Measurements from ENCODE around the gene CERS2. TPM values are rescaled to one million over a fixed set of nuclear protein-coding genes. Genes with fewer than 3 reads are reported as not detected.

Gene CERS2
- total and polyA plus RNA-seq, 5 donors, result 77.3 to 110 (median 90.1) TPM

DNA sequence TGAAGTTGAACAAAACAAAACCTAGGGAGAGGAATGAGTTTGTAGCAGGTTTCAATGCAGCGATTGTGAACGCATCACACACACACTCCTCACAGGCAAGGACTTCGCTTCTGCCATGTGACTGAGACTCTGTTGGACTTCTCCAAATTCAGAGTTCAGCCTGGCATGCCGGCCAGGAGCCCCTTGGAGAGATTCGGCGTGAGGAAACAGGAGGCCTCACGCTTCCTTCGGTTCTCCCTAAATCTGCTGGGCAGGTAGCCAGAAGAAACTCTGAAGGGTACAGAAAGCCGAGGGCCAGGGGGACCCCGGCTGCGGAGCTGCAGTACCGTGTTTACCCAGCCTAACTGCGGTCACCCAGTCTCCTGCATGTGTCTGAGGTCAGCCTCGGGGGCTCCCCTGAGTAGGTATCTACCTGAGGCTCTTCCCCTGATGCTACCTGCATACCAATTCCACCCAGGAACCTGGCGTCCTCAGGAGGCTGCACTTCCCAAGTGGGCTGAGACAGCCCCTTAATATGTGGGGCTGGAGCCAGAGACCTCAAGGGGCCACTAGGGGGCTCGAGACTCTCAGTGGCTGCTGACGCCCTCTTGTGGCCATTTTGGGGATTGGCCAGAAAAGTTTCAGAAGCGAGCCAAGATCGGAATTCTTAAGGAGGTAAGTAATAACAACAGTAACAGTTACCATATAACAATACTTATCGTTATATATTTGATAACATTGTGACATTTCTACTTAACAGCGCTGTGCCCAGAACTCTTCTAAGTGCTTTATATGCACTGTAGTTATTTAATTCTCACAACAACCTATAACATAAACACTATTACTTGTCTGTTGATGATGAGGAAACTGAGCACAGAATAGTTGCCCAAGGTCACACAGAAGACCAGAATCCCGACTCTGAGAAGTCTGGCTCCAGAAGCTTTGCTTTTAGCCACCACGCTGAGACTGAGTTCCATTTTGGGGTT, 4.7 kb upstream of the CERS2 start:
- 18% methylated on average over 23 of the region's 23 CpGs for WGBS
- no peaks in the 10 kb centered on the region for H3K9me3 ChIP-seq (ENCODE audit: control insufficient read depth, low read length)

DNA sequence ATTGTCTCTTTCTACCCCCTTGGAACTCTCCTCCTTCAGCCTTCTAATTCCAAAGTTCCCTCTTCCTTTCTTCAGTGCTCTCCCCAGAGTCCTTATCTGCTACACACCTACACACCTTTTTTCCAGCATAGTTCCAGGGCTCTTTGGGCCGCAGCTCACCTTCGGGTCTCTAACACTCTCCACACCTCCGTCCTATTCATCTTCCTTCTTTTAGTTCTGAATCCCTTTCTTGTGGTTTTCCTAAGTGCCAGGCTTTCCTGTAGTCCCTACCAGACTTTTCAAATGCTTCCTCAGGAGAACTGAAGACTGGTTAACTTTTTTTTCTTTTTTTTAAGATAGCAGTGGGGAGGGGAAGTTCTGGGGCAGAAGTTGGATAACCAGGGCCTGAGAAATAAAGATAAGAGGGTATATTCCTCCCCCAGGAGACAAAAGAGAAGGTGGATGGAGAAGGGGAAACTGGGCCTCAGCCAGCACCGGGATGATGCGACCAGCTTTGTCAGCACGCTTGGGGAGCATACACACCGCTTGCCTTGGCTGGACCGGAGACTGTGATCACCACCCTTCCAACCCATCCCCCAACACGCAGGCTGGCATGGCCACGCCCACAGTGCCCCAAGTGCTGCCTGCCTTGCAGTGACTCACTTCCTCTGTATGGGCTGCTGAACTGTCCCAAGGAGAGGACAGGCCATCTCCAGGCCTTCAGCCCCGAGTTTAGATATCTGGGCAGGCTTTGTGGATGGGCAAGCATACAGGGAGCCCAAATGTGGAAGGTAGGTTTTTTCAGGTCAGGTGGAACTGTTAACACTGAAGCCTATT, 2.5 kb upstream of the CERS2 start:
- Histone ChIP-seq H3K4me1 (ENCODE audit: control insufficient read depth, insufficient read depth, low read length) (peaks cover 17% of the 10 kb centered on the region), H3K27ac (ENCODE audit: low read length) (peak overlapping the region; percentile 67), H3K27me3 (ENCODE audit: control insufficient read depth, insufficient read depth) (no peaks in the 10 kb centered on the region), H3K4me3 (ENCODE audit: low read length) (no peak overlapping the region), H3K9me3 (ENCODE audit: control insufficient read depth, low read length) (no peaks in the 10 kb centered on the region)
- peak; percentile 56 to 61 for ATAC-seq
- intact Hi-C loops (cut with DNase I), result no loop called here
- WGBS, result 51% methylated on average over 11 of the region's 11 CpGs
- DNase-seq, result peak; percentile 75 to 92 (median 89)

More for the DNA sequence above, 4.7 kb upstream of the CERS2 start:
- DNase-seq, result peak; percentile 87 to 94 (median 91)
- Histone ChIP-seq H3K4me3 (ENCODE audit: low read length) (no peak overlapping the region), H3K4me1 (ENCODE audit: control insufficient read depth, insufficient read depth, low read length) (peaks cover 3% of the 10 kb centered on the region), H3K27ac (ENCODE audit: low read length) (peak overlapping the region; percentile 15), H3K27me3 (ENCODE audit: control insufficient read depth, insufficient read depth) (no peaks in the 10 kb centered on the region)
- intact Hi-C loops (cut with DNase I), result no loop called here
- peak; percentile 45 to 61 for ATAC-seq

DNA sequence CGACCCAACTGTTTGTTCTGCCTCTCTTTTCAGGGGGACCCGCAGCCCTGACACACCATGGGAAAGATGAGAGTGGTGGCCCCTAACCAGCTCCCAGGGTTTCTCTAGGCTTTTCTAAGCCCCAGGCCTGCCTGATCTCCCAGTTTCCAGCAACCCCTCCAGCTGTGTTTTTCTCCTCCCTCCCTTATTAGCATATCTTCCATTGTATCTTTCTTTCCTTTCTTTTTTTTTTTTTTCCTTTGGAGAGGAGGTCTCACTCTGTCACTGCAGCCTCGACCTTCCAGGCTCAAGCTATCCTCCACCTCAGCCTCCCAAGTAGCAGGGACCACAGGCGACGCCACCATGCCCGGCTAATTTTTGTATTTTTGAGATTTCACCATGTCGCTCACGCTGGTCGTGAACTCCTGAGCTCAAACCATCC, 1.8 kb upstream of the CERS2 start:
- no peak for DNase-seq
- ATAC-seq, result no peak
- Histone ChIP-seq H3K27ac (ENCODE audit: low read length) (no peak overlapping the region), H3K4me3 (ENCODE audit: low read length) (no peak overlapping the region), H3K4me1 (ENCODE audit: control insufficient read depth, insufficient read depth, low read length) (peaks cover 20% of the 10 kb centered on the region), H3K9me3 (ENCODE audit: control insufficient read depth, low read length) (no peaks in the 10 kb centered on the region), H3K27me3 (ENCODE audit: control insufficient read depth, insufficient read depth) (no peaks in the 10 kb centered on the region)
- WGBS, result 91% methylated on average over 9 of the region's 9 CpGs
- intact Hi-C loops (cut with DNase I), result no loop called here

DNA sequence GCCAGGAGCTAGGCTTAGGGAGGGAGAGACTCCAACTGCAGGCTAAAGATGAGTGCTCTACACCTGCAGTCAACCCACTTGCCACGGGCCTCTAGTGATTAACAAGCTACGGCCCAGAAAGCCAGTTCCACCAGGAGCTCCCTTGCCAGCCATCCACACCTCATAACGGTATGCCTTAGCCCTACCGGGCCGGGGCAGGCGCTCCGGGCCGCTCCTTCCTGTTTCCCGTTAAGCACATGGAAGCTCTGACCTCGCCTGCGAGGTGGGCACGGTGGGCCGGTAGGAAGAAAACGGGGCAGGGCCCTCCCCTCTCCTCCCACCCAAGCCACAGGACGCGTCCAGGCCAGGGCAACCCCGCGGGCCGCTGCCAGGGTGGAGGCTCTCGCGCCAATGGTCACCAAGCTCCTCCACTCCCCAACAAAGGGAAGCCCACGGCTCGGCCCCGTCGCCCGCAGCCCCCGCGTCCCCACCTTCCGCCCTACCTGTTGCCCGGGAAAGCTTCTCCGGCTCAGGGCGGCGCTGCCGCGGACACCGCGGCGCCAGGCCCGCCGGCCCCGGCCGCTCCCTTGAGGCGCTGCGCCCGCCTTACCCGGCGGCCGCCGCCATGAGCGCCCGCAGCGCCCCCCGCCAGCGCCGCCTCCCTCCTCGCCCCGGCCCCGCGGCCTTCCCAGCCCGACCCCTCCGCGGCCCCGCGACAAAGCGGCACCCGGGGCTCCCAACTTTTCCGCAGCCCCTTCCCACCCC, 627 bp downstream of the CERS2 start:
- Histone ChIP-seq H3K4me1 (ENCODE audit: control insufficient read depth, insufficient read depth, low read length) (peaks cover 24% of the 10 kb centered on the region), H3K27ac (ENCODE audit: low read length) (peak overlapping the region; percentile 82), H3K4me3 (ENCODE audit: low read length) (peak overlapping the region; percentile 81), H3K27me3 (ENCODE audit: control insufficient read depth, insufficient read depth) (no peaks in the 10 kb centered on the region), H3K9me3 (ENCODE audit: control insufficient read depth, low read length) (no peaks in the 10 kb centered on the region)
- intact Hi-C loops (cut with DNase I), result no loop called here
- peak; percentile 8 to 10 for ATAC-seq
- peak; percentile 44 to 80 (median 74) for DNase-seq
- WGBS, result under 1% methylated on average over 67 of the region's 67 CpGs

DNA sequence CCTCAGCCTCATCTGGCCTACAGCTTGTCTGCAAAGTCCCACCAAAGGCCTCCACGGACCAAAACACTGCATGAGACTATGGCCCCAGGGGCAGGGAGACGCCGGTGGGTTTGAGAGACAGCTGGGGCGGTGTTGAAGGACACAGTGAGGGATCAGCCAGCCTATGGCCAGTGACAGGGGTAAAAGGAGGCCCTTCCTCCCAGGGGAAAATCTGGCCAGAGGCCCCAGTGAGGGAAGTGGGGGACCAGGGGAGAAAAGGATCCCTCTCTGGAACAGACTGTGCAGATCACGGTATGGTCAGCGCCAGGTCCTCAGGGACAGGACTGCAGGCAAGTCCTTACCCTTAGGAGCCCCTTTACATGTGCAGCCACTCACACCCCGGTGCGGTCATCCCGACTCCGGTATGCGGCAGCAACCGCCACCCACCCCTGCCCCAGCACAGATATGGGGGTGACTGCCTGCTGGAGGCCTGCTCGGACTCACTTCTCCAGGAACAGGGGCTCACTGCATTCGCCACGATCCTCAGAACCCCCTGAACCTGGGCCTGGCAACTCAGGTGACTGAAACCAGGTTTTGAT, 1.3 kb downstream of the CERS2 start:
- Histone ChIP-seq H3K4me3 (ENCODE audit: low read length) (peak overlapping the region; percentile 81), H3K27me3 (ENCODE audit: control insufficient read depth, insufficient read depth) (no peaks in the 10 kb centered on the region), H3K27ac (ENCODE audit: low read length) (peak overlapping the region; percentile 82), H3K9me3 (ENCODE audit: control insufficient read depth, low read length) (no peaks in the 10 kb centered on the region), H3K4me1 (ENCODE audit: control insufficient read depth, insufficient read depth, low read length) (peaks cover 24% of the 10 kb centered on the region)
- intact Hi-C loops (cut with DNase I), result no loop called here
- DNase-seq, result peak in 2 of 3 donors; percentile 31 to 70
- ATAC-seq, result peak in 1 of 2 donors; percentile 3
- 10% methylated on average over 15 of the region's 15 CpGs for WGBS

DNA sequence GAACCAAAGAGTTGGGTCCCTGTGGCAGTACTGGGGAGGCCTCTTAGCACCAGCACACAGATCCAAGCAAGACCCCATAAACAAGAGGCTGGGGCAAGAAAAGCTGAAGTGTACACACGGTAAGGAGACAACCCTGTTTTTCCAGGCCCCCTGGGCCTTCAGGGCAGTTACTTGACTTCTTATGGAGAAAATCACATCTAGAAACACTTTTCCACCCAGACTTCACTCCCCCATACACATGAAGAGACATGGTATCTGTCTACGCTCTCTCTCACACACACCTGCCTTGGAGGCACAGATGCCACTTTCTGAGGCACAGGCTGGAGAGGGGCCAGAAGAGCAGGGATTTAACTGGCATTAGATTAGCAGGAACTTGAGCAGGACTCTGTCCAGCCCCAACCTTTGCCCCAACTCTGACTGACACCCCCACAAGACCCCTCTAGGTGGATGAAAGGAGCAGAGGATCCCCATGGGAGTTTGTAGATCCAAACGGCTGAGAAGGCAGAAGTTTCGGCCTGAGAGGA, 2.2 kb downstream of the CERS2 start:
- Histone ChIP-seq H3K27me3 (ENCODE audit: control insufficient read depth, insufficient read depth) (no peaks in the 10 kb centered on the region), H3K4me1 (ENCODE audit: control insufficient read depth, insufficient read depth, low read length) (peaks cover 24% of the 10 kb centered on the region), H3K27ac (ENCODE audit: low read length) (peak overlapping the region; percentile 82), H3K4me3 (ENCODE audit: low read length) (peak overlapping the region; percentile 81), H3K9me3 (ENCODE audit: control insufficient read depth, low read length) (no peaks in the 10 kb centered on the region)
- ATAC-seq, result no peak
- 45% methylated on average over 4 of the region's 4 CpGs for WGBS
- DNase-seq, result no peak
- intact Hi-C loops (cut with DNase I), result no loop called here

DNA sequence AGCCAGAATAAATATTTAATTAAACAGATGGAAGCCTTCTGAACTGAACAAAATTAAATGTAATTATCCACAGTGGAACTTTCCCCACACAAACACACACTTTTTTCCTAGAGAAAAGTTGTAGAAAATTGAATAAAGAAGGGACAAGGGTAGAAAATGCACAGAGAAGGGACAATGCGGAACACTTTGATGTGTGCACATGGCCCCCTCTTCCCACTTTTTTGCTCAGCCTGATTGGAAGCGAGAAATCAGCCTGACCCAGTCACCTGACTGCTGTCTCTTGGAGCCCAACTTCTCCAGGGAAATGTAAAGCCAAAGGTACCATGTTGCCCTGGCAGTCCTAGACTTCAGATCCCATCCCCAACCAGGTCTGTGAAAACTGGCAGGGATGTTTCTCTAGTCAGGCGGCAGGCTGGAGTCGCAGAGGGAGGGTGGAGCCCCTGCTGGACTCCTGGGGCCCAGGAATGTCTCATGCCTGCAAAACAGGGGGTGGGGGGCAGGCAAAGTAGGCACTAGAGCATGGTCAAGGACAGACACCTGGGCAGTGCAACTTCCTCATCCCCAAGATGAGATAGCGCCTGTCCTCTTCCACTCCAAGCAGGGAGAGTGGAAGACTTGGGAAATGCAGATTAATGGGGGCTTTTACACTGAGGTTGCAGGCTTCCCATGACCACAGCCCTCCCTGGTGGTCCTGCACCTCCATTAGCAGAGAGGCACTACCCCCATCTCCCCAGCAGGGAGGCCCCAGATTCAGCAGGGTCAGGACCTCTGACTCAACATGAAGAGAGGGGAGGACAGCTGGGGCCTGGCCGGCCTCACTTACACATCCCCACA, 2.8 kb downstream of the CERS2 start:
- H3K27ac ChIP-seq (ENCODE audit: low read length), result peak overlapping the region; percentile 82
- ATAC-seq (no peak), DNase-seq (peak in 1 of 3 donors; percentile 68)
- WGBS, result 63% methylated on average over 6 of the region's 6 CpGs
- no peaks in the 10 kb centered on the region for H3K9me3 ChIP-seq (ENCODE audit: control insufficient read depth, low read length)
- no peaks in the 10 kb centered on the region for H3K27me3 ChIP-seq (ENCODE audit: control insufficient read depth, insufficient read depth)
- H3K4me1 ChIP-seq (ENCODE audit: control insufficient read depth, insufficient read depth, low read length), result peaks cover 24% of the 10 kb centered on the region
- H3K4me3 ChIP-seq (ENCODE audit: low read length), result no peak overlapping the region
- intact Hi-C loops (cut with DNase I), result no loop called here

DNA sequence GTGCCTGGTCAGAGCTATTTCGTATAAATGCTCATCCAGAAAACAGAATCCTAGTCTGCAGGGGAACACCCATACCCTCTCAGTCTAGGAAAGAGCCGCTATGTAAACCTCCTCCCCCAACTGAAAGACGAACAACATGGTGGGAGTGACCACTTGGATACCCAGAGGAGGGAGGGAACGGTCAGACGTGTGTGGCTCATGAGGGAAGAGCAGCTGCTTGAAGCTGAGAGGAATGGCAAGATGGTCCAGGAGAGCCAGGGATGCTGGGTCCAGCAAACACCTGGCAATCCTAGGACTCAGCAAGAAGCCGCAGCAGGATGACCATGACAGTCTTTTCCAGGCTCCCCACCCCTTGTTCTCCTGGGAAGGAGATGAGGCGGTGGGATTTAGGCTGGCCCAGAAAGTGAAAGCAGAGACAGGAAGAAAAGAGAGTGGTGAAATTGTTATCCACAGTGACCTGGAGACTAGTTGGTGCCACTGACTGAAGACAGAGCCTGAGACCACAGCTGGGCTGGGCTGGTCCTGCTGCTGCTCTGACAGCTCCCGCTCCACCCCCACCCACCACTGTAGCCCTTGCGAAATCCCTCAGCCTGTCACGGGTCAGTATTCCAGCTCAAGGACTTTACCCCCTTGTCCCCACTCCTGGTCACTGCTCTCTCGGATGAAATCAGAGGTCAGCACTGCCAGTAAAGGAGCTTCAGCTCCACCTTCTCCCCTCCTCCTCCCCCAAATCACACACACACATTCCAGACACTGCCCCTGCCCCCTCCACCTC, 3.6 kb downstream of the CERS2 start:
- Histone ChIP-seq H3K27me3 (ENCODE audit: control insufficient read depth, insufficient read depth) (no peaks in the 10 kb centered on the region), H3K27ac (ENCODE audit: low read length) (peak overlapping the region; percentile 26), H3K4me3 (ENCODE audit: low read length) (no peak overlapping the region), H3K4me1 (ENCODE audit: control insufficient read depth, insufficient read depth, low read length) (peaks cover 24% of the 10 kb centered on the region), H3K9me3 (ENCODE audit: control insufficient read depth, low read length) (no peaks in the 10 kb centered on the region)
- intact Hi-C loops (cut with DNase I), result no loop called here
- 39% methylated on average over 11 of the region's 11 CpGs for WGBS
- ATAC-seq (peak; percentile 79 to 80), DNase-seq (peak; percentile 84 to 92 (median 90))

DNA sequence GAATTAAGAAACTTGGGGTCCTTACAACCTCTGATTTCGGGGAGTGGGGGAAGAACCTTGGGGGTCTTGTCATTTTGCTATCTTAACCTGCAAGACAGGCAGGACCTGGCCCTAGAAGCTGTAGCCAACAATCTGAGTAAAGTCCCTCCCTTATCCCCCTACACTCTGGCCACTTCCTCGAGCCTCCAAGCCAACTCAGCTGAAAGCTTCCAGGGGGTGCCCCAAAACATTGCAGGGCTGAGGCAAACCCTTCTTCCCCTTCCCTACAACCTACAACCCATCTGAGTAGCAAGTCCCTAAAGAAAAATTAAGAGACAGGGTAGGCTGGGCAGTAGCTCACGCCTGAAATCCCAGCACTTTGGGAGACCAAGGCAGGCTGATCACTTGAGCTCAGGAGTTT, 5.0 kb downstream of the CERS2 start:
- Histone ChIP-seq H3K27ac (ENCODE audit: low read length) (no peak overlapping the region), H3K27me3 (ENCODE audit: control insufficient read depth, insufficient read depth) (no peaks in the 10 kb centered on the region), H3K9me3 (ENCODE audit: control insufficient read depth, low read length) (no peaks in the 10 kb centered on the region), H3K4me3 (ENCODE audit: low read length) (no peak overlapping the region), H3K4me1 (ENCODE audit: control insufficient read depth, insufficient read depth, low read length) (peaks cover 24% of the 10 kb centered on the region)
- DNase-seq (no peak), ATAC-seq (no peak)
- intact Hi-C loops (cut with DNase I), result no loop called here
- 78% methylated on average over 3 of the region's 3 CpGs for WGBS

Data from right cardiac atrium (tissue), 5 donors.